ENCODE measurements around the gene PRKCI. TPM values are rescaled to one million over a fixed set of nuclear protein-coding genes. Genes with fewer than 3 reads are reported as not detected.

The PRKCI gene
- total and polyA plus RNA-seq, 2 of the 4 experiments (the other 2 are of a cell fraction) = 28.7 to 53.4 TPM

DNA sequence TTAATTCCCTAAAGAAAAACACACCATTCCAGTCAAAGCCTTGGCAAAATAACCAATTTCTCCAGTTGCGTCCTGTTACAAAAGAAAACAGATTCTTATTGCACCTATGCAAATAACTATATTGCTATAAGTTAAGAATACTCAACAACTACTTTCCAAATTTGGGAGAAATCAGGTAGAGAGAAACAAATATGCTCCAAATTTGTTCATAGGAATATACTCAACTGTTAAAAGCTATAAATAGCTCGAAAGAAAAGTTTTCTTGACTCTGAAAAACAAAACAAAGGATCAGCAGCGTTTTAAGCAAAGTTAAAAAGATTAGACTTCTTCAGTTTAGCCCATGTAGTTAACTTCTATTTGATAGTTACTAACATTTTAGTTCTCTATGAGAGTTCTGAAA is 115.2 kb downstream of the PRKCI start:
- no peaks in the 10 kb centered on the region for H3K27me3 ChIP-seq (ENCODE audit: control insufficient read depth, insufficient read depth, low read length)
- in situ Hi-C loops (cut with MboI; ENCODE audit: low sequenced_read_pairs) = no loop called here
- H3K27ac ChIP-seq (ENCODE audit: insufficient read depth, low read length) = no peak overlapping the region
- H4K8ac ChIP-seq (ENCODE audit: low read depth in 2 of 2, low read length in 2 of 2) = no peak overlapping the region
- CTCF ChIA-PET = no interaction called here
- H4K91ac ChIP-seq (ENCODE audit: insufficient read depth, low read depth, low read length) = no peak overlapping the region
- no peaks in the 10 kb centered on the region for H3K9me1 ChIP-seq (ENCODE audit: insufficient read depth, low read length)
- H3K9ac ChIP-seq (ENCODE audit: low read depth, low read length) = no peak overlapping the region
- H2AFZ ChIP-seq (replicated peaks; ENCODE audit: low read length, poor library complexity) = no peak overlapping the region
- intact Hi-C loops (cut with micrococcal nuclease) = no loop called here
- H2AK9ac ChIP-seq (replicated peaks; ENCODE audit: low read depth, low read length, poor library complexity) = no peak overlapping the region
- no peak overlapping the region for H3K56ac ChIP-seq (ENCODE audit: extremely low read depth, insufficient read depth, low read length)
- POLR2A ChIA-PET (ENCODE audit: unreplicated experiment) = no interaction called here
- H3K4me2 ChIP-seq (ENCODE audit: low read depth, low read length) = no peak overlapping the region
- no TSS peak for BruUV-seq (replicated peaks)
- ATAC-seq (ENCODE audit: low read depth) (no peak), DNase-seq (no peak)
- dilution Hi-C loops (cut with HindIII; ENCODE audit: low sequenced_read_pairs, unreplicated experiment) = no loop called here
- H2BK20ac ChIP-seq (ENCODE audit: low read depth, low read length) = no peak overlapping the region
- no peak overlapping the region for H2BK15ac ChIP-seq (ENCODE audit: low read depth, low read length)
- H3K14ac ChIP-seq (replicated peaks; ENCODE audit: low read depth, low read length) = no peak overlapping the region
- no peak overlapping the region for H2BK5ac ChIP-seq (ENCODE audit: low read depth, low read length, poor library complexity, severe bottlenecking)
- no peak overlapping the region for H3K4ac ChIP-seq (ENCODE audit: low read depth, low read length)
- no peaks in the 10 kb centered on the region for H3K79me1 ChIP-seq (ENCODE audit: low read depth in 1 of 2, low read length in 2 of 2)
- H3K36me3 ChIP-seq (ENCODE audit: control insufficient read depth, insufficient read depth, low read length) = no peaks in the 10 kb centered on the region
- H4K5ac ChIP-seq (ENCODE audit: low read depth, low read length) = no peak overlapping the region
- no peak overlapping the region for H3K23ac ChIP-seq (ENCODE audit: low read depth, low read length)
- H2AK5ac ChIP-seq (ENCODE audit: low read depth, low read length) = no peak overlapping the region; the same call in 1 of the 2 replicates
- no peak overlapping the region for H3K4me3 ChIP-seq (ENCODE audit: insufficient read depth, low read depth, low read length)
- no peak overlapping the region for H3K18ac ChIP-seq (ENCODE audit: low read depth, low read length)
- H3K4me1 ChIP-seq (ENCODE audit: control insufficient read depth, insufficient read depth, low read length) = no peaks in the 10 kb centered on the region
- no peak overlapping the region for H2BK120ac ChIP-seq (ENCODE audit: low read depth, low read length)
- H3K9me3 ChIP-seq (ENCODE audit: control insufficient read depth, insufficient read depth, low read length) = peaks cover 3% of the 10 kb centered on the region
- no peaks in the 10 kb centered on the region for H4K20me1 ChIP-seq (ENCODE audit: insufficient read depth, low read length)
- WGBS, 2 experiments (ENCODE audit: extremely low coverage in 2 of 2, insufficient read length in 1 of 2) = no CpG with 5 or more reads among the region's 3 CpGs
- TF ChIP-seq, protein P1, sequence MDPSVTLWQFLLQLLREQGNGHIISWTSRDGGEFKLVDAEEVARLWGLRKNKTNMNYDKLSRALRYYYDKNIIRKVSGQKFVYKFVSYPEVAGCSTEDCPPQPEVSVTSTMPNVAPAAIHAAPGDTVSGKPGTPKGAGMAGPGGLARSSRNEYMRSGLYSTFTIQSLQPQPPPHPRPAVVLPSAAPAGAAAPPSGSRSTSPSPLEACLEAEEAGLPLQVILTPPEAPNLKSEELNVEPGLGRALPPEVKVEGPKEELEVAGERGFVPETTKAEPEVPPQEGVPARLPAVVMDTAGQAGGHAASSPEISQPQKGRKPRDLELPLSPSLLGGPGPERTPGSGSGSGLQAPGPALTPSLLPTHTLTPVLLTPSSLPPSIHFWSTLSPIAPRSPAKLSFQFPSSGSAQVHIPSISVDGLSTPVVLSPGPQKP (IDR thresholded peaks at IDR 0.05; ENCODE audit: borderline replicate concordance, low read depth, low read length) = no peak
- no peak for TF ChIP-seq MXI1 (IDR thresholded peaks at IDR 0.05; ENCODE audit: borderline replicate concordance, low read depth, low read length)
- TF ChIP-seq, protein P2, sequence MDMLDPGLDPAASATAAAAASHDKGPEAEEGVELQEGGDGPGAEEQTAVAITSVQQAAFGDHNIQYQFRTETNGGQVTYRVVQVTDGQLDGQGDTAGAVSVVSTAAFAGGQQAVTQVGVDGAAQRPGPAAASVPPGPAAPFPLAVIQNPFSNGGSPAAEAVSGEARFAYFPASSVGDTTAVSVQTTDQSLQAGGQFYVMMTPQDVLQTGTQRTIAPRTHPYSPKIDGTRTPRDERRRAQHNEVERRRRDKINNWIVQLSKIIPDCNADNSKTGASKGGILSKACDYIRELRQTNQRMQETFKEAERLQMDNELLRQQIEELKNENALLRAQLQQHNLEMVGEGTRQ (IDR thresholded peaks at IDR 0.05; ENCODE audit: low read depth, low read length) = no peak
- no peak for TF ChIP-seq MAZ (IDR thresholded peaks at IDR 0.05; ENCODE audit: borderline replicate concordance, low read depth, low read length)
- TF ChIP-seq RCOR1 (IDR thresholded peaks at IDR 0.05; ENCODE audit: insufficient replicate concordance, low read length) = no peak
- TF ChIP-seq CEBPB (IDR thresholded peaks at IDR 0.05; ENCODE audit: low read depth, low read length) = no peak
- no peak for TF ChIP-seq POLR2A (IDR thresholded peaks at IDR 0.05; ENCODE audit: low read depth, low read length)
- TF ChIP-seq SMC3 (IDR thresholded peaks at IDR 0.05; ENCODE audit: low read depth, low read length) = no peak
- TF ChIP-seq NFE2L2 (IDR thresholded peaks at IDR 0.05; ENCODE audit: low read depth, low read length) = no peak
- no peak for TF ChIP-seq FOS (IDR thresholded peaks at IDR 0.05; ENCODE audit: low read depth, low read length)
- TF ChIP-seq RFX5 (IDR thresholded peaks at IDR 0.05; ENCODE audit: low read depth, low read length) = no peak
- TF ChIP-seq MAFK (IDR thresholded peaks at IDR 0.05; ENCODE audit: low read depth, low read length) = no peak
- TF ChIP-seq BHLHE40 (IDR thresholded peaks at IDR 0.05; ENCODE audit: low read depth, low read length) = no peak
- TF ChIP-seq CHD1 (IDR thresholded peaks at IDR 0.05; ENCODE audit: low read depth, low read length) = no peak
- TF ChIP-seq, protein P3, sequence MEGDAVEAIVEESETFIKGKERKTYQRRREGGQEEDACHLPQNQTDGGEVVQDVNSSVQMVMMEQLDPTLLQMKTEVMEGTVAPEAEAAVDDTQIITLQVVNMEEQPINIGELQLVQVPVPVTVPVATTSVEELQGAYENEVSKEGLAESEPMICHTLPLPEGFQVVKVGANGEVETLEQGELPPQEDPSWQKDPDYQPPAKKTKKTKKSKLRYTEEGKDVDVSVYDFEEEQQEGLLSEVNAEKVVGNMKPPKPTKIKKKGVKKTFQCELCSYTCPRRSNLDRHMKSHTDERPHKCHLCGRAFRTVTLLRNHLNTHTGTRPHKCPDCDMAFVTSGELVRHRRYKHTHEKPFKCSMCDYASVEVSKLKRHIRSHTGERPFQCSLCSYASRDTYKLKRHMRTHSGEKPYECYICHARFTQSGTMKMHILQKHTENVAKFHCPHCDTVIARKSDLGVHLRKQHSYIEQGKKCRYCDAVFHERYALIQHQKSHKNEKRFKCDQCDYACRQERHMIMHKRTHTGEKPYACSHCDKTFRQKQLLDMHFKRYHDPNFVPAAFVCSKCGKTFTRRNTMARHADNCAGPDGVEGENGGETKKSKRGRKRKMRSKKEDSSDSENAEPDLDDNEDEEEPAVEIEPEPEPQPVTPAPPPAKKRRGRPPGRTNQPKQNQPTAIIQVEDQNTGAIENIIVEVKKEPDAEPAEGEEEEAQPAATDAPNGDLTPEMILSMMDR (conservative IDR thresholded peaks at IDR 0.05; ENCODE audit: low read depth, low read length) = no peak
- TF ChIP-seq RAD21 (IDR thresholded peaks at IDR 0.05; ENCODE audit: low read length) = no peak
